Hepatocyte (in vitro differentiated cells): ENCODE results near the gene CACNA1B. TPM values are rescaled to one million over a fixed set of nuclear protein-coding genes. Genes with fewer than 3 reads are reported as not detected.

Experiments
- DNase-seq: peaks from one replicate; pipeline ENCODE4 v3.0.0-alpha.2; 2016; ENCODE audit warnings: low spot score
- H2AFZ ChIP-seq: fragments of 200-600 bp; sonication (generic); 2 replicates; pipeline ENCODE4 v1.6.0; 2016; ENCODE audit warnings: antibody characterized with exemption, mild to moderate bottlenecking
- H3K27ac ChIP-seq: fragments of 200-600 bp; sonication (generic); 2 replicates; pipeline ENCODE4 v1.5.1; 2016; ENCODE audit warnings: mild to moderate bottlenecking
- H3K27me3 ChIP-seq: fragments of 200-600 bp; sonication (generic); 2 replicates; pipeline ENCODE4 v1.6.1; 2016
- H3K36me3 ChIP-seq: fragments of 200-600 bp; sonication (generic); replicated peaks from 2 replicates; pipeline ENCODE4 v1.5.1; 2016; ENCODE audit warnings: low read depth; ENCODE audit not compliant: insufficient read depth
- H3K4me1 ChIP-seq: fragments of 200-600 bp; sonication (generic); 2 replicates; pipeline ENCODE4 v1.5.1; 2016; ENCODE audit warnings: mild to moderate bottlenecking, moderate library complexity; ENCODE audit not compliant: insufficient read depth
- H3K4me2 ChIP-seq: fragments of 200-600 bp; sonication (generic); 2 replicates; pipeline ENCODE4 v1.6.0; 2016
- H3K4me3 ChIP-seq: fragments of 200-600 bp; sonication (generic); 2 replicates; pipeline ENCODE4 v1.5.1; 2016; ENCODE audit warnings: mild to moderate bottlenecking
- H3K79me2 ChIP-seq: fragments of 200-600 bp; sonication (generic); 2 replicates; pipeline ENCODE4 v1.6.0; 2017; ENCODE audit warnings: mild to moderate bottlenecking
- H3K9me2 ChIP-seq: fragments of 200-600 bp; sonication (generic); replicated peaks from 2 replicates; pipeline ENCODE4 v1.6.0; 2017; ENCODE audit warnings: mild to moderate bottlenecking; ENCODE audit not compliant: insufficient read depth
- H3K9me3 ChIP-seq: fragments of 200-600 bp; sonication (generic); 2 replicates; pipeline ENCODE4 v1.5.1; 2016; ENCODE audit warnings: low read depth, mild to moderate bottlenecking
- H4K20me1 ChIP-seq: fragments of 200-600 bp; sonication (generic); 2 replicates; pipeline ENCODE4 v1.6.0; 2016; ENCODE audit warnings: mild to moderate bottlenecking; ENCODE audit not compliant: insufficient read depth, poor library complexity, severe bottlenecking
- EZH2 ChIP-seq: fragments of 200-600 bp; sonication (generic); IDR thresholded peaks from 2 replicates; pipeline ENCODE4 v1.6.1; 2016; ENCODE audit warnings: antibody characterized with exemption, mild to moderate bottlenecking, borderline replicate concordance
- EZH2phosphoT487 ChIP-seq: fragments of 200-600 bp; sonication (generic); IDR thresholded peaks from one replicate; pipeline ENCODE4 v1.6.1; 2018; ENCODE audit warnings: antibody characterized with exemption, mild to moderate bottlenecking, low read depth, moderate library complexity; ENCODE audit not compliant: unreplicated experiment, severe bottlenecking
- WGBS: methylation state at CpG from one replicate; pipeline ENCODE4 v1.1.6; 2016; ENCODE audit warnings: low lambda C conversion rate; ENCODE audit errors: missing lambda C conversion rate; 5-methylcytosine and 5-hydroxymethylcytosine counted together
- polyA plus RNA-seq: library from polyadenylated mRNA; unstranded; fragments of >200 nt; fragmentation: Nextera tagmentation; extraction: Ambion mirVana; gene quantifications from 2 replicates; pipeline ENCODE4 v1.2.1, GENCODE V29; 2016
- total RNA-seq: library from RNA; depleted of rRNA; stranded (reverse); fragments of >200 nt; gene quantifications from 2 replicates; pipeline ENCODE4 v1.2.3, GENCODE V29; 2014
- TF ChIP-seq, protein P1 (sequence below): fragments of 200-600 bp; sonication (generic); IDR thresholded peaks from 2 replicates; pipeline ENCODE4 v1.5.1; 2016; ENCODE audit warnings: antibody characterized with exemption, mild to moderate bottlenecking; ENCODE audit not compliant: poor library complexity

Gene CACNA1B
- total and polyA plus RNA-seq, 2 experiments from 2014 or later = 0.30 to 0.39 TPM

GRCh38 chr9:138101444-138102234, 224.1 kb downstream of the CACNA1B start:
- no peaks in the 10 kb centered on the region for H4K20me1 ChIP-seq
- no peaks in the 10 kb centered on the region for H3K36me3 ChIP-seq
- no peak overlapping the region for H2AFZ ChIP-seq
- no peak for DNase-seq
- H3K9me2 ChIP-seq = no peaks in the 10 kb centered on the region
- TF ChIP-seq EZH2phosphoT487 (no peak), EZH2 (no peak)
- TF ChIP-seq, protein P1, sequence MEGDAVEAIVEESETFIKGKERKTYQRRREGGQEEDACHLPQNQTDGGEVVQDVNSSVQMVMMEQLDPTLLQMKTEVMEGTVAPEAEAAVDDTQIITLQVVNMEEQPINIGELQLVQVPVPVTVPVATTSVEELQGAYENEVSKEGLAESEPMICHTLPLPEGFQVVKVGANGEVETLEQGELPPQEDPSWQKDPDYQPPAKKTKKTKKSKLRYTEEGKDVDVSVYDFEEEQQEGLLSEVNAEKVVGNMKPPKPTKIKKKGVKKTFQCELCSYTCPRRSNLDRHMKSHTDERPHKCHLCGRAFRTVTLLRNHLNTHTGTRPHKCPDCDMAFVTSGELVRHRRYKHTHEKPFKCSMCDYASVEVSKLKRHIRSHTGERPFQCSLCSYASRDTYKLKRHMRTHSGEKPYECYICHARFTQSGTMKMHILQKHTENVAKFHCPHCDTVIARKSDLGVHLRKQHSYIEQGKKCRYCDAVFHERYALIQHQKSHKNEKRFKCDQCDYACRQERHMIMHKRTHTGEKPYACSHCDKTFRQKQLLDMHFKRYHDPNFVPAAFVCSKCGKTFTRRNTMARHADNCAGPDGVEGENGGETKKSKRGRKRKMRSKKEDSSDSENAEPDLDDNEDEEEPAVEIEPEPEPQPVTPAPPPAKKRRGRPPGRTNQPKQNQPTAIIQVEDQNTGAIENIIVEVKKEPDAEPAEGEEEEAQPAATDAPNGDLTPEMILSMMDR = no peak
- no peak overlapping the region for H3K4me3 ChIP-seq
- 89% methylated on average over 13 of the region's 16 CpGs for WGBS
- H3K27me3 ChIP-seq = no peaks in the 10 kb centered on the region
- no peak overlapping the region for H3K4me2 ChIP-seq
- no peaks in the 10 kb centered on the region for H3K79me2 ChIP-seq
- no peaks in the 10 kb centered on the region for H3K4me1 ChIP-seq
- no peaks in the 10 kb centered on the region for H3K9me3 ChIP-seq
- H3K27ac ChIP-seq = no peak overlapping the region

DNA sequence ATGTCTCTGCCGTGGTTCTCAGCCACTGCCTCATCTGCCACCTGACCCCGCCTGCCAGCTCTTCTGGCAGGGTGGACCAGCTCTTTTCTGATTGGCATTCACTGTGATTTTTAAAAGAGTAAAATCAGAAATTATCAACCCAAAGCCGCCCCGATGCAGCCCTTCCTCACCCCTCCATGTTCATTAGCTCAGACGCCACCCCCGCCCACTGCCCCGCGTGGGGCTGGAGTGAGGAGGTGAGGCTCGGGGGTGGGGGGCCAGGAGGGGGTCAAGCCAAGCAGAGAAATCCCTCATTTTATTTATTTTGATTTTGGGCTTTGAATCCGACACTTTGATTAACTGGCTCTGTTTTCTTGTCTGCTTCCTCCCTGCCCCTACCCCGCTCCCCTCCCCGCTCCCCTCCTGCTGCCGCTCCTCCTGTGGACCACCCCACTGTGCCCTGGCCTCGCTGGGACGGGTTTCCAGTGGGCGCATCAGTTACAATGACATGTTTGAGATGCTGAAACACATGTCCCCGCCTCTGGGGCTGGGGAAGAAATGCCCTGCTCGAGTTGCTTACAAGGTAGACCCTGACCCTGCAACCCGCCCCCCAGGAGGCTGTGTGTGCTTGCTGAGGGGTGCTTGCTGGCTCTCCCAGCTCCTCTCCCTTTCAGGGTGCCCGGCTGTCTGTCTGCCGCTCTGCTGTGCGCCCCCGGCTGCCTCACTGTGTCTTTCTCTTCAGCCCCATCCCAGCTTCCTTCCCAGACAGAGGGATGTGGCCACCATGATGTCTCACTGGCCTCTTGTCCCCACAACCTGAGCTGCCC, 224.9 kb downstream of the CACNA1B start:
- Histone ChIP-seq H3K4me2 (no peak overlapping the region), H3K79me2 (no peaks in the 10 kb centered on the region), H2AFZ (no peak overlapping the region), H3K36me3 (no peaks in the 10 kb centered on the region), H4K20me1 (no peaks in the 10 kb centered on the region), H3K4me3 (no peak overlapping the region), H3K9me2 (no peaks in the 10 kb centered on the region), H3K9me3 (no peaks in the 10 kb centered on the region), H3K27ac (no peak overlapping the region), H3K4me1 (no peaks in the 10 kb centered on the region), H3K27me3 (no peaks in the 10 kb centered on the region)
- TF ChIP-seq EZH2phosphoT487 (no peak), EZH2 (no peak)
- TF ChIP-seq, protein P1 = no peak
- WGBS = 83% methylated on average over 18 of the region's 23 CpGs
- no peak for DNase-seq

- Histone ChIP-seq H4K20me1 (no peaks in the 10 kb centered on the region), H3K27ac (no peak overlapping the region), H3K4me3 (no peak overlapping the region), H3K27me3 (no peaks in the 10 kb centered on the region), H3K4me2 (no peak overlapping the region), H3K36me3 (no peaks in the 10 kb centered on the region), H3K9me2 (no peaks in the 10 kb centered on the region), H3K79me2 (no peaks in the 10 kb centered on the region), H3K4me1 (no peaks in the 10 kb centered on the region), H2AFZ (no peak overlapping the region), H3K9me3 (no peaks in the 10 kb centered on the region)
- DNase-seq = peak; percentile 1
- TF ChIP-seq EZH2phosphoT487 (no peak), EZH2 (no peak)
- TF ChIP-seq, protein P1 = no peak
- WGBS = 82% methylated on average over 6 of the region's 6 CpGs
These were observed 225.7 kb downstream of the CACNA1B start for GRCh38 chr9:138103111-138103848.
